ENCODE measurements around the gene SPAG9. TPM values are rescaled to one million over a fixed set of nuclear protein-coding genes. Genes with fewer than 3 reads are reported as not detected.

Gene SPAG9
- total and polyA plus RNA-seq, 2 of the 8 experiments (the other 6 are each of a cell fraction or from before 2014, with no cell fraction given) = 9.8 to 63.8 TPM

- TF ChIP-seq, protein P1, sequence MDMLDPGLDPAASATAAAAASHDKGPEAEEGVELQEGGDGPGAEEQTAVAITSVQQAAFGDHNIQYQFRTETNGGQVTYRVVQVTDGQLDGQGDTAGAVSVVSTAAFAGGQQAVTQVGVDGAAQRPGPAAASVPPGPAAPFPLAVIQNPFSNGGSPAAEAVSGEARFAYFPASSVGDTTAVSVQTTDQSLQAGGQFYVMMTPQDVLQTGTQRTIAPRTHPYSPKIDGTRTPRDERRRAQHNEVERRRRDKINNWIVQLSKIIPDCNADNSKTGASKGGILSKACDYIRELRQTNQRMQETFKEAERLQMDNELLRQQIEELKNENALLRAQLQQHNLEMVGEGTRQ (IDR thresholded peaks at IDR 0.05; ENCODE audit: low read length) = peak; percentile 83
- no peak for TF ChIP-seq FOSL1 (IDR thresholded peaks at IDR 0.05; ENCODE audit: insufficient read depth, low read depth, low read length)
- TF ChIP-seq POLR2AphosphoS5 (IDR thresholded peaks at IDR 0.05; ENCODE audit: low read depth, low read length) = peak; percentile 95
- TF ChIP-seq SP4 (IDR thresholded peaks at IDR 0.05; ENCODE audit: low read length) = peak; percentile 95
- TF ChIP-seq PHF8 (conservative IDR thresholded peaks at IDR 0.05; ENCODE audit: low read depth, low read length) = peak; percentile 86
Observed at GRCh38 chr17:51153210-51154072, 32.8 kb upstream of the SPAG9 start, which contains the start of gene NME1 (continued).

Data from H1 (cell line).